Activated naive CD8-positive, alpha-beta T cell treated with anti-CD3 and anti-CD28 coated beads, Interleukin-2, amount 10 ng/mL, durations not matched to agents 7 days and 5 days (primary cell): Measurements from ENCODE around the gene PWWP2A. TPM values are rescaled to one million over a fixed set of nuclear protein-coding genes. Genes with fewer than 3 reads are reported as not detected.

ENCODE experiments used
- ATAC-seq: fragments of 150-1000 bp; cut with Tn5 transposase; one replicate; pipeline ENCODE4 v1.10.0; 2021; ENCODE audit warnings: low read depth, moderate library complexity
- POLR2A ChIA-PET: fragments of 350-600 bp; sonication (Branson Sonifier 250); formaldehyde crosslinking; loops from one replicate; lab custom pipeline; 2021; ENCODE audit warnings: antibody characterized with exemption; lab: Charles Lee
- DNase-seq: peaks from one replicate; pipeline ENCODE4 v3.0.0; 2021
- H3K27ac Mint-ChIP-seq: one replicate; pipeline ENCODE4 v1.8.0; 2022; ENCODE audit warnings: mild to moderate bottlenecking, mixed read lengths
- H3K27me3 Mint-ChIP-seq: one replicate; pipeline ENCODE4 v1.8.0; 2022; ENCODE audit warnings: mild to moderate bottlenecking, moderate library complexity, mixed read lengths
- H3K36me3 Mint-ChIP-seq: one replicate; pipeline ENCODE4 v1.8.0; 2021; ENCODE audit warnings: mild to moderate bottlenecking, mixed read lengths
- H3K4me1 Mint-ChIP-seq: one replicate; pipeline ENCODE4 v1.8.0; 2021; ENCODE audit warnings: mixed read lengths
- H3K4me3 Mint-ChIP-seq: one replicate; pipeline ENCODE4 v1.8.0; 2022; ENCODE audit warnings: mild to moderate bottlenecking, moderate library complexity, mixed read lengths
- H3K9me3 Mint-ChIP-seq: one replicate; pipeline ENCODE4 v1.8.0; 2021; ENCODE audit warnings: mixed read lengths
- total RNA-seq, 2 experiments: library from RNA; stranded (reverse); gene quantifications; one replicate each; pipeline ENCODE4 v1.2.3, GENCODE V29; 2021

The PWWP2A gene
- total RNA-seq, 2 experiments from 2014 or later: 26.2 to 27.8 TPM

DNA sequence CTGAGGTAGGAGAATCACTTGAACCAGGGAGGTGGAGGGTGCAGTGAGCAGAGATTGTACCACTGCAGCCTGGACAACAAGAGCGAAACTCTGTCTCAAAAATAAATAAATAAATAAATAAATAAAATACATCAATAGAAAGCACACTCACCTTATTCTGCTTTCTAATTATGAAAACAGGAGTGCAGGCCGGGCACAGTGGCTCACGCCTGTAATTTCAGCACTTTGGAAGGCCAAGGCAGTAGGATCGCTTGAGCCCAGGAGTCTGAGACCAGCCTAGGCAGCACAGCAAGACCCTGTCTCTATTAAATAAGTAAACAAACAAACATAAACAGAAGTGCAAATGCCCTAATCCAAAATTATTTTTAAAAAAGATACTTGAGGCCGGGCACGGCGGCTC, 2.3 kb downstream of the PWWP2A start:
- Mint-ChIP-seq H3K27me3 (no peaks in the 10 kb centered on the region), H3K9me3 (no peaks in the 10 kb centered on the region), H3K36me3 (peaks cover 25% of the 10 kb centered on the region), H3K4me3 (no peak overlapping the region), H3K4me1 (peaks cover 18% of the 10 kb centered on the region), H3K27ac (no peak overlapping the region)
- ATAC-seq (no peak), DNase-seq (no peak)
- POLR2A ChIA-PET: no interaction called here

- ATAC-seq: no peak
- Mint-ChIP-seq H3K9me3 (no peaks in the 10 kb centered on the region), H3K4me1 (peaks cover 2% of the 10 kb centered on the region), H3K4me3 (no peak overlapping the region), H3K27ac (no peak overlapping the region), H3K27me3 (no peaks in the 10 kb centered on the region), H3K36me3 (peaks cover 20% of the 10 kb centered on the region)
- POLR2A ChIA-PET: no interaction called here
- DNase-seq: no peak
These were observed 11.1 kb downstream of the PWWP2A start for GRCh38 chr5:160108124-160108523.

DNA sequence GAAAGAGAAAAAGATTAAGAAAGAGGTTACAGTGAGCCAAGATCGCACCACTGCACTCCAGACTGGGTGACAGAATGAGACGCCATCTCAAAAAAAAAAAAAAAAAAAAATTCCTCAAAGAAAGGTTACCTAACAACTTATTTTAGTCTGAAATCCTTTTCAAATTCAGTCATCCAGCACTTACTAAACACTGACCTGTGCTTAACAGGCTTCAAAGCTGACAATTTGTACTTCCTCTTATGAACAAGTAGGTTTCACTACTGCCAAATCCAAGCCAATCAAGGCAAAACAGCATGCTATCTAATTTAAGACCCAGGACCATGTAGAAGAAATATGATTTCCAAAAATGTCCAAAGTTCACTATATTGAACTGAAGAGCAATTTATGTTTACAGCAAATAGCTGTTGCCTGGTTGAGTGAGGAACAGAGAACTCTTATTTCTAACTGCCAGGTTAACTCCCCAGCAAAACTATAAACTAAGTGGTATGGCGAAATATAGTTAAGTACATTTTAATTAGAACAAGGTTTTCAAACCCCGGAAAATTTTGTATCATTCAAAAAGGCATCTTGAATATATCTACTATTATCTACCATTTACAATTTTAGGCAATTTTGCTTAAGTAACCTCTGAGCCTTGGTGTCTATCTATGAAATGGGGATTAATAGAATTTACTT, 13.4 kb downstream of the PWWP2A start:
- Mint-ChIP-seq H3K9me3 (no peaks in the 10 kb centered on the region), H3K36me3 (peaks cover 12% of the 10 kb centered on the region), H3K4me3 (no peak overlapping the region), H3K4me1 (peaks cover 2% of the 10 kb centered on the region), H3K27ac (no peak overlapping the region), H3K27me3 (no peaks in the 10 kb centered on the region)
- POLR2A ChIA-PET: interaction anchor here (1.2 kb wide), 1 partner anchor 13 kb away, joined by 3 read pairs; no protein-coding TSS in a partner anchor
- DNase-seq (no peak), ATAC-seq (no peak)

DNA sequence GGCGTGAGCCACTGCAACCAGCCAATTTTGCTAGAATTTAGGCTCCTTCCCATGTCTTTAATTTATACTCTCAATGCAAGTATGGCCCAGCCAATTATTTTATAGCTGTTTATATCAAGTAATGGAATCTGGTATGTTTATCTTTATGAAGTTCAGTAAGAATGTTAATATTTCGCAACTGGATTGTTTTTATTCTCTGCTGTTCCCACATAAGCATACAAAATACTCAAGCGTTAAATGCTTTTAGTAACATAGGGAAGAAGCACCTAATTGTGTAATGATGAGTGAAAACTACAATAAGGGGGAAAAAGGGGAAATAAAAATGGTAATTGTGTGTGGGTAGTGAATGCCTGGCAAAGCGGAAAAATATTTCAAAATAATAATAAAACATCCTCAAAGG, 21.3 kb downstream of the PWWP2A start:
- H3K36me3 Mint-ChIP-seq: peaks cover 40% of the 10 kb centered on the region
- no peaks in the 10 kb centered on the region for H3K27me3 Mint-ChIP-seq
- H3K4me1 Mint-ChIP-seq: peaks cover 20% of the 10 kb centered on the region
- H3K9me3 Mint-ChIP-seq: no peaks in the 10 kb centered on the region
- H3K4me3 Mint-ChIP-seq: no peak overlapping the region
- no peak for ATAC-seq
- DNase-seq: no peak
- POLR2A ChIA-PET: no interaction called here
- no peak overlapping the region for H3K27ac Mint-ChIP-seq

DNA sequence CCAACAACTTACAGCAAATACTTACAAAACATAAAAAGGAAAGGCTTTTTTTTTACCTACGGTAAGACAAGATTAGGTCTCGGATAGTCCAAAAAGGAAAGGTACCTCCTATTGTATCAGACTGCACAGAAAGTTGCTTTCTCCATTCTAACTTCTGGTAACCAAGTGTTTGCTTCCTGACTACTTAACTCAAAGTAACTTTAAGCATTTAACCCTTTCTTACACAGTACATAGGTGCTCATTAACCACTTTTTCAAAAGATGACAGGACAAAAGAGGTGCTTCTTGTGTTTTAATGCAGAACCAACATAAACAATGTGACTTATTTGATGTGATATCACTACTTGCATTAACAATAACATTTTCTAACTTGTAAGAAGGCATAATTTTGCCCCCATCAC, 23.1 kb downstream of the PWWP2A start:
- no peak for ATAC-seq
- POLR2A ChIA-PET: no interaction called here
- Mint-ChIP-seq H3K36me3 (peaks cover 49% of the 10 kb centered on the region), H3K4me1 (peaks cover 26% of the 10 kb centered on the region), H3K27ac (no peak overlapping the region), H3K4me3 (no peak overlapping the region), H3K27me3 (no peaks in the 10 kb centered on the region), H3K9me3 (no peaks in the 10 kb centered on the region)
- no peak for DNase-seq

- POLR2A ChIA-PET: no interaction called here
- ATAC-seq: no peak
- Mint-ChIP-seq H3K27ac (peak overlapping the region; percentile 71), H3K4me3 (peak overlapping the region; percentile 55), H3K4me1 (peaks cover 26% of the 10 kb centered on the region), H3K27me3 (no peaks in the 10 kb centered on the region), H3K9me3 (no peaks in the 10 kb centered on the region), H3K36me3 (peaks cover 44% of the 10 kb centered on the region)
- no peak for DNase-seq
These were observed 26.1 kb downstream of the PWWP2A start for GRCh38 chr5:160092960-160093707.

DNA sequence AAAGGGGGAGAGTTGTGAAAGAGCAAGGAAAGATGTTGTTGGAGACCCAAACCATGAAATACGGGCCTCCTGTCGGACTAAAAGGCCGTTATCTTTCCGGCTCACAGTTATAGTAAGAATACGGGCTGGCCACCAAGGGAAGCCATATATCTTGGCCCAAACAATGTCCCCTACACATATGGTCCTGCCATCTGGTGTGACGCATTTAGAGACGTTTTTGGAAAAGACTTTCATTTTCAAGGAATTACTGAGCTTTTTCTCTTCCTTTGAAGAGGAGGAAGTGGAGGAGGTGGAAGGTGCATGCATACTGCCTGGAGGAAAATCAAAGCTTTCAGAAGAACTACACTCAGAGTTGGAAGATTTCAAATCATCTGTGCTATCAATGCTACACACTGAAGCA, 26.7 kb downstream of the PWWP2A start:
- Mint-ChIP-seq H3K4me1 (peaks cover 26% of the 10 kb centered on the region), H3K9me3 (no peaks in the 10 kb centered on the region), H3K27ac (no peak overlapping the region), H3K4me3 (peak overlapping the region; percentile 7), H3K27me3 (no peaks in the 10 kb centered on the region), H3K36me3 (peaks cover 41% of the 10 kb centered on the region)
- POLR2A ChIA-PET: no interaction called here
- ATAC-seq: no peak
- DNase-seq: no peak

- peaks cover 21% of the 10 kb centered on the region for H3K4me1 Mint-ChIP-seq
- ATAC-seq: no peak
- H3K36me3 Mint-ChIP-seq: peaks cover 32% of the 10 kb centered on the region
- no peaks in the 10 kb centered on the region for H3K9me3 Mint-ChIP-seq
- no peak overlapping the region for H3K27ac Mint-ChIP-seq
- DNase-seq: no peak
- no peaks in the 10 kb centered on the region for H3K27me3 Mint-ChIP-seq
- H3K4me3 Mint-ChIP-seq: no peak overlapping the region
- POLR2A ChIA-PET: no interaction called here
These were observed 29.2 kb downstream of the PWWP2A start for GRCh38 chr5:160090059-160090458.

DNA sequence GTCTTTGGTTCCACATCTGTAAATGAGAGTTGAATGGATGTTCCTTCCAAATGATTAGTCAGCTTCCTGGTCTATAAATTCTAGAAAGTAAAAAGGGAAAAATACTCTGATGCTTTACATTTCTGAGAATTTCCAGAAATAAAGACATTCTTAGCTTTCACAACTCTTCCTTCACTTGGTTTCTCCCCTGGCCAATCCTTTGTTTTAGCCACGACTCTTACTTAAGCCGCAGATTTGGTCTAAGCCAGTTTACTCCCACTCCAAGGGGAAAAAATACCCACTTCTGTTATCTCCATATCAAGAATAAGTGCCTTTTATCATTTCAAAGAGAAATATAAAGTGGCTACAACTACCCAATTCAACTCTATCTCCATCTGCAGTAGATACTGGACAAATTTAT, 29.7 kb downstream of the PWWP2A start:
- ATAC-seq (no peak), DNase-seq (no peak)
- Mint-ChIP-seq H3K4me3 (no peak overlapping the region), H3K9me3 (no peaks in the 10 kb centered on the region), H3K4me1 (peaks cover 20% of the 10 kb centered on the region), H3K36me3 (peaks cover 30% of the 10 kb centered on the region), H3K27me3 (no peaks in the 10 kb centered on the region), H3K27ac (no peak overlapping the region)
- POLR2A ChIA-PET: no interaction called here

DNA sequence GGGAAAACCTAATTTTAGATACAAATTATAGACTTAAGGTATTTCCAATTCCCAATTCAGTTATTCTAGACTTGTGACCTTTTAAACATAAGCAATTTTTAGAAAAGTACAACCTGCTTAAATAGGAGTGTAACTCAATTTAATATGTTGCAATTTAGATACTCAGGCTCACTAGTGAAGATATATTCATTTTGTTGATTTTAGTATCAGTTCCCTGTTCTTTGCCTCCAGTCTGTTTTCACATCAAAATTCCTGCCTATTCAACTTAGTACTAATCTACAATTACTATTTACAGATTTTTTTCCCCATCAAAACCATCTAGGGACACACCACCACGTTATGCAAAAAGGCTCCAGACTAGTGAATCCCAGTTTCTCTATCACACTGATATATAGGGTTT, 30.4 kb downstream of the PWWP2A start:
- Mint-ChIP-seq H3K9me3 (no peaks in the 10 kb centered on the region), H3K27me3 (no peaks in the 10 kb centered on the region), H3K36me3 (peaks cover 24% of the 10 kb centered on the region), H3K4me3 (no peak overlapping the region), H3K27ac (no peak overlapping the region), H3K4me1 (peaks cover 13% of the 10 kb centered on the region)
- DNase-seq (no peak), ATAC-seq (no peak)
- POLR2A ChIA-PET: no interaction called here

DNA sequence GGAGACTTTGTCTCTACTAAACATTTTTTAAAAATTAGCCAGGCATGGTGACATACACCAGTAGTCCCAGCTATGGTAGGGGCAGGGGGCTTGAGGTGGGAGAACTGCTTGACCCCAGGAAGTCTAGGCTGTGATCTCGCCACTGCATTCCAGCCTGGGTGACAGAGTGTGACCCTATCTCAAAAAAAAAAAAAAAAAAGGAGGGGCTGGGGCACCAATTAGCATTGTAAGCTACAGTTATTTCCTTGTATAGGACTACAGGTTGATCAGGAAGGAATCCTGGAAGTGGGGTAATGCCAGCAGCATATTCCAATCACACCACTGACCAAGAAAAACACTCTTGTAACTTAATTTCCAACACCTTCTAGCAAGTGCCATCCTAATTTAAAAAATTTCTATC, 32.1 kb downstream of the PWWP2A start:
- H3K4me1 Mint-ChIP-seq: peaks cover under 1% of the 10 kb centered on the region
- H3K9me3 Mint-ChIP-seq: no peaks in the 10 kb centered on the region
- H3K27me3 Mint-ChIP-seq: no peaks in the 10 kb centered on the region
- POLR2A ChIA-PET: no interaction called here
- peaks cover 8% of the 10 kb centered on the region for H3K36me3 Mint-ChIP-seq
- no peak for ATAC-seq
- H3K27ac Mint-ChIP-seq: no peak overlapping the region
- no peak for DNase-seq
- no peak overlapping the region for H3K4me3 Mint-ChIP-seq

DNA sequence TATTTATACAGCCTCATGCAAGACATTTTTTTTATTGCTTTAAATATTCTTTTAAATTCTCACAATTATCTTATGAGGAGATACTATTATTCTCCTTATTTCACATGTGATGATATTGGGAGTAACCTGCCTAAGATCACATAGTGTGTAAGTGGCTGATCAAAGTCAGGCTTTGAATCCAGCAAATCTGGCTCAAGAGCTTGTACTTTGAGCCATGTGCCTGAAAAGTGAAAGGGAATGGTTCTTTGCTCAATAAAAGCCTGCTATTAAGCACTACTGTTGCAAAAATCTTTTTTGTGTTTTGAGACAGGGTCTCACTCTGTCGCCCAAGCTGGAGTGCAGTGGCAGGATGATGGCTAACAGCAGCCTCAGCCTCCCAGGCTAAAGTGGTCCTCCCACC, 35.1 kb downstream of the PWWP2A start:
- POLR2A ChIA-PET: no interaction called here
- Mint-ChIP-seq H3K9me3 (no peaks in the 10 kb centered on the region), H3K27me3 (no peaks in the 10 kb centered on the region), H3K4me3 (no peak overlapping the region), H3K4me1 (peaks cover 2% of the 10 kb centered on the region), H3K27ac (no peak overlapping the region), H3K36me3 (peaks cover under 1% of the 10 kb centered on the region)
- no peak for ATAC-seq
- DNase-seq: no peak

- POLR2A ChIA-PET: no interaction called here
- Mint-ChIP-seq H3K4me3 (no peak overlapping the region), H3K4me1 (peaks cover 2% of the 10 kb centered on the region), H3K36me3 (peaks cover 3% of the 10 kb centered on the region), H3K27ac (no peak overlapping the region), H3K27me3 (no peaks in the 10 kb centered on the region), H3K9me3 (no peaks in the 10 kb centered on the region)
- ATAC-seq (no peak), DNase-seq (no peak)
These were observed 35.7 kb downstream of the PWWP2A start for GRCh38 chr5:160083501-160083900.
